ENCODE measurements around the gene PBX1.

PBX1 gene

DNA sequence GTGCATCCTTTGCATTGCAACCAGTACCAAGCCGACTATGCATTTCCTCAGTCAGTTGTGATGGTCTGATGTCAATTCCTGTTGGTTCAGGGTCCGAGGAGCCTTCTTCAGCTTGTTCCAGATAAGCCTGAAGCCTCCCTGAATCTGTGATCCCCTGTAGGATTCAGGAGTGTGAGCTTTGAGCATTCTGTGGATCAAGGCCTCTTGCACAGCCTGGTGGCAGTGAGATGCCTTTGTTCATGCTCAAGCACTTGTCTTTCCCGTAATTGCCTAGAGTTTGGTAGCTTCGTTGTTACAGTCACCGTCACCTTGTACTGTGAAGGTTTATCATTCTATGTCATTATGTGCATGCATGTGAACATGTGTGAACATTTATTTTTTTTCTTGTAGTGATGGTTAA, 103.5 kb downstream of the PBX1 start:
- Histone ChIP-seq H3K9me2 (replicated peaks; ENCODE audit: control insufficient read depth, low read length) (no peaks in the 10 kb centered on the region; the same call in 1 of the 2 replicates), H3K4me2 (ENCODE audit: low read length) (no peak overlapping the region), H3K79me2 (ENCODE audit: control insufficient read depth, low read length) (no peaks in the 10 kb centered on the region), H3K27me3 (ENCODE audit: control insufficient read depth, low read length) (no peaks in the 10 kb centered on the region), H3K4me3 (ENCODE audit: low read length) (no peak overlapping the region), H3K36me3 (ENCODE audit: control insufficient read depth, low read length) (no peaks in the 10 kb centered on the region), H3K27ac (ENCODE audit: low read depth, low read length) (no peak overlapping the region), H4K20me1 (ENCODE audit: control insufficient read depth, insufficient read depth, low read depth, low read length) (no peaks in the 10 kb centered on the region), H3K9me3 (ENCODE audit: control insufficient read depth, insufficient read depth, low read length) (no peaks in the 10 kb centered on the region), H3K4me1 (ENCODE audit: control insufficient read depth, low read length) (no peaks in the 10 kb centered on the region), H3F3A (ENCODE audit: control insufficient read depth, insufficient read depth) (no peaks in the 10 kb centered on the region)
- no peak for TF ChIP-seq EZH2phosphoT487 (IDR thresholded peaks at IDR 0.05; ENCODE audit: borderline replicate concordance, low read length)
- TF ChIP-seq, protein P1, sequence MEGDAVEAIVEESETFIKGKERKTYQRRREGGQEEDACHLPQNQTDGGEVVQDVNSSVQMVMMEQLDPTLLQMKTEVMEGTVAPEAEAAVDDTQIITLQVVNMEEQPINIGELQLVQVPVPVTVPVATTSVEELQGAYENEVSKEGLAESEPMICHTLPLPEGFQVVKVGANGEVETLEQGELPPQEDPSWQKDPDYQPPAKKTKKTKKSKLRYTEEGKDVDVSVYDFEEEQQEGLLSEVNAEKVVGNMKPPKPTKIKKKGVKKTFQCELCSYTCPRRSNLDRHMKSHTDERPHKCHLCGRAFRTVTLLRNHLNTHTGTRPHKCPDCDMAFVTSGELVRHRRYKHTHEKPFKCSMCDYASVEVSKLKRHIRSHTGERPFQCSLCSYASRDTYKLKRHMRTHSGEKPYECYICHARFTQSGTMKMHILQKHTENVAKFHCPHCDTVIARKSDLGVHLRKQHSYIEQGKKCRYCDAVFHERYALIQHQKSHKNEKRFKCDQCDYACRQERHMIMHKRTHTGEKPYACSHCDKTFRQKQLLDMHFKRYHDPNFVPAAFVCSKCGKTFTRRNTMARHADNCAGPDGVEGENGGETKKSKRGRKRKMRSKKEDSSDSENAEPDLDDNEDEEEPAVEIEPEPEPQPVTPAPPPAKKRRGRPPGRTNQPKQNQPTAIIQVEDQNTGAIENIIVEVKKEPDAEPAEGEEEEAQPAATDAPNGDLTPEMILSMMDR (IDR thresholded peaks at IDR 0.05; ENCODE audit: low read depth, low read length, poor library complexity, severe bottlenecking), result no peak

GRCh38 chr1:164662955-164663354, 104.0 kb downstream of the PBX1 start:
- Histone ChIP-seq H3K4me3 (ENCODE audit: low read length) (no peak overlapping the region), H3K27me3 (ENCODE audit: control insufficient read depth, low read length) (no peaks in the 10 kb centered on the region), H3K9me3 (ENCODE audit: control insufficient read depth, insufficient read depth, low read length) (no peaks in the 10 kb centered on the region), H3K4me1 (ENCODE audit: control insufficient read depth, low read length) (no peaks in the 10 kb centered on the region), H3K27ac (ENCODE audit: low read depth, low read length) (no peak overlapping the region), H3K9me2 (replicated peaks; ENCODE audit: control insufficient read depth, low read length) (no peaks in the 10 kb centered on the region; the same call in 1 of the 2 replicates), H3F3A (ENCODE audit: control insufficient read depth, insufficient read depth) (no peaks in the 10 kb centered on the region), H3K79me2 (ENCODE audit: control insufficient read depth, low read length) (no peaks in the 10 kb centered on the region), H4K20me1 (ENCODE audit: control insufficient read depth, insufficient read depth, low read depth, low read length) (no peaks in the 10 kb centered on the region), H3K4me2 (ENCODE audit: low read length) (no peak overlapping the region), H3K36me3 (ENCODE audit: control insufficient read depth, low read length) (no peaks in the 10 kb centered on the region)
- TF ChIP-seq, protein P1 (IDR thresholded peaks at IDR 0.05; ENCODE audit: low read depth, low read length, poor library complexity, severe bottlenecking), result no peak
- TF ChIP-seq EZH2phosphoT487 (IDR thresholded peaks at IDR 0.05; ENCODE audit: borderline replicate concordance, low read length), result no peak

GRCh38 chr1:164664127-164664526, 105.1 kb downstream of the PBX1 start:
- Histone ChIP-seq H3K9me2 (replicated peaks; ENCODE audit: control insufficient read depth, low read length) (no peaks in the 10 kb centered on the region; the same call in 1 of the 2 replicates), H3K4me1 (ENCODE audit: control insufficient read depth, low read length) (no peaks in the 10 kb centered on the region), H3K4me3 (ENCODE audit: low read length) (no peak overlapping the region), H3K4me2 (ENCODE audit: low read length) (no peak overlapping the region), H3K9me3 (ENCODE audit: control insufficient read depth, insufficient read depth, low read length) (no peaks in the 10 kb centered on the region), H3K79me2 (ENCODE audit: control insufficient read depth, low read length) (no peaks in the 10 kb centered on the region), H3K27ac (ENCODE audit: low read depth, low read length) (no peak overlapping the region), H3K27me3 (ENCODE audit: control insufficient read depth, low read length) (no peaks in the 10 kb centered on the region), H3K36me3 (ENCODE audit: control insufficient read depth, low read length) (no peaks in the 10 kb centered on the region), H4K20me1 (ENCODE audit: control insufficient read depth, insufficient read depth, low read depth, low read length) (no peaks in the 10 kb centered on the region), H3F3A (ENCODE audit: control insufficient read depth, insufficient read depth) (no peaks in the 10 kb centered on the region)
- TF ChIP-seq, protein P1 (IDR thresholded peaks at IDR 0.05; ENCODE audit: low read depth, low read length, poor library complexity, severe bottlenecking), result no peak
- TF ChIP-seq EZH2phosphoT487 (IDR thresholded peaks at IDR 0.05; ENCODE audit: borderline replicate concordance, low read length), result no peak

Measured in DOHH2 (cell line).